ENCODE measurements around the gene INPP5A. TPM values are rescaled to one million over a fixed set of nuclear protein-coding genes. Genes with fewer than 3 reads are reported as not detected.

The INPP5A gene
- total and polyA plus RNA-seq, 9 of the 15 experiments (the other 6 are each of a cell fraction or from before 2014, with no cell fraction given), result 0.66 to 11.6 (median 7.7) TPM

DNA sequence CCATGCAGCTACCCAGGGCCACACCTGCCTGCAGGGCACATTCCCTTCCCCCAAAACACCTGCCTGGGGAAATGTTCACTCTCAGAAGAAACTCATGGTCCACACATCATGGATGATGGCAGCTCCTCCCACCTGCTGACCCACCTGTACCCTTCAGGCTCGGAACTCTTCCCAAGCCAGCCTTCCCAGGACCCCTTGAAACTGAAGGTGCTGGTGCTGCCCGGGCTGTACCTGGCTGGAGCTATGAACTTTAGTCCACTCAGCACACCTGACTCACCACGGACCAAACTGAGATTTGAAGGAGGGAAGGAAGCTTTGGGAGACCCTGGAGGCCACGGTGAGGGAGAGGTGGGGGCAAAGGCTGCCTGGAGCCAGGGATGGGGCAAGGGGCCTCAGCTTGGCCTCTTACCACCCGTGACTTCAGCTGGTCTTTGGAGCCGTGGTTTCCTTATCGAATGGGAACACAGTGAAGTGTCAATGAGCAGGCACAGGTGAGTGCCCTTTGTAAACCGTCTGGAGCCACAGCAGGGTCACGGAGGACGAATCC, 30.1 kb upstream of the INPP5A start (continued):
- TF ChIP-seq, protein P1, sequence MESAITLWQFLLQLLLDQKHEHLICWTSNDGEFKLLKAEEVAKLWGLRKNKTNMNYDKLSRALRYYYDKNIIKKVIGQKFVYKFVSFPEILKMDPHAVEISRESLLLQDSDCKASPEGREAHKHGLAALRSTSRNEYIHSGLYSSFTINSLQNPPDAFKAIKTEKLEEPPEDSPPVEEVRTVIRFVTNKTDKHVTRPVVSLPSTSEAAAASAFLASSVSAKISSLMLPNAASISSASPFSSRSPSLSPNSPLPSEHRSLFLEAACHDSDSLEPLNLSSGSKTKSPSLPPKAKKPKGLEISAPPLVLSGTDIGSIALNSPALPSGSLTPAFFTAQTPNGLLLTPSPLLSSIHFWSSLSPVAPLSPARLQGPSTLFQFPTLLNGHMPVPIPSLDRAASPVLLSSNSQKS (CRISPR knock-in tag; IDR thresholded peaks at IDR 0.05), result no peak

DNA sequence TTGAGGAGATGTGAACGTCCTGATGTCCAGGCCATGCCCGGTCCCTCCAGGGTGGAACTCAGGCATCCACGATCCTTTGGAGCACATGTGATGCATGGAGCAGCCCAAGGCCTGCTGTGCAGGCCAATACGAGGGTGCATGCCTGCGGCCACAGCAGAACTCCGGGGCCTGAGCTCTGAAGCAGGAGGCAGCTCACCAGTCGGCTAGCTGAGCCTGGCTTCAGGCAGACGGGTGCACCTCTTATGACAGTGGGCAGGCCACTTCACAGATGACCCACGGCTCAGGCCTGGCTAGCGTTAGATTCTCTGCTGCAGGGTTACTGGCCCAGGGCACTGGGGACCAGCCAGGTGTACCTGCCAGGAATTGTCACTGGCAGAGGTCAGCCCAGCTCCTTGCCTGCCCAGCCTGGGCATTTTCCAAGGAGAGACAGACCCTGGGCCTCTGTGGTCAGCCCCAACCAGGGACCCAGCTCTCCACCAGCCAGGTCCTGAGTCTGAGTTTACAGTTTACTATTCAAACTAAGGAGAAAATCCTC, 29.6 kb upstream of the INPP5A start:
- Histone ChIP-seq H2AFZ (ENCODE audit: low read depth, low read length) (no peak overlapping the region), H4K20me1 (replicated peaks; ENCODE audit: control insufficient read depth, insufficient read depth, low read length) (no peaks in the 10 kb centered on the region)

More for the DNA sequence above, 29.6 kb upstream of the INPP5A start:
- Histone ChIP-seq H3K9me3 (replicated peaks; ENCODE audit: control insufficient read depth, insufficient read depth, low read depth, low read length) (no peaks in the 10 kb centered on the region), H3K36me3 (ENCODE audit: control insufficient read depth, insufficient read depth, low read length) (no peaks in the 10 kb centered on the region), H3K9me1 (ENCODE audit: control insufficient read depth, insufficient read depth, low read length) (no peaks in the 10 kb centered on the region), H3K27me3 (ENCODE audit: control insufficient read depth in 2 of 2, insufficient read depth in 2 of 2, low read length in 2 of 2) (peaks cover 3 to 14% of the 10 kb centered on the region in 2 experiments; a peak in 3 of 5 replicates), H3K79me2 (ENCODE audit: control insufficient read depth, insufficient read depth, low read length) (no peaks in the 10 kb centered on the region), H3K27ac (ENCODE audit: extremely low read depth, low read depth, low read length) (no peak overlapping the region), H3K4me2 (ENCODE audit: insufficient read depth, low read length) (no peak overlapping the region), H3K9ac (ENCODE audit: insufficient read depth in 1 of 2, low read depth in 2 of 2, low read length in 2 of 2) (no peak overlapping the region), H3K4me3 (no peak overlapping the region), H3K4me1 (replicated peaks in 1 of 2; ENCODE audit: control insufficient read depth in 2 of 2, insufficient read depth in 2 of 2, low read length in 2 of 2) (peaks cover 0 to 9% of the 10 kb centered on the region in 2 experiments; a peak in 3 of 5 replicates)
- in situ Hi-C loops (cut with MboI), result no loop called here
- 20% methylated on average over 8 of the region's 10 CpGs for WGBS (ENCODE audit: insufficient coverage, low coverage, missing lambda C conversion rate)
- ChIA-PET POLR2A (no interaction called here), CTCF (ENCODE audit: low intra/inter-chr PET ratio) (no interaction called here)
- FAIRE-seq, result no peak
- DNase-seq (ENCODE audit: extremely low read depth in 1 of 4, low spot score in 3 of 4), result no peak
- TF ChIP-seq ZNF143 (CRISPR knock-in tag; IDR thresholded peaks at IDR 0.05), result no peak
- TF ChIP-seq, protein P2, sequence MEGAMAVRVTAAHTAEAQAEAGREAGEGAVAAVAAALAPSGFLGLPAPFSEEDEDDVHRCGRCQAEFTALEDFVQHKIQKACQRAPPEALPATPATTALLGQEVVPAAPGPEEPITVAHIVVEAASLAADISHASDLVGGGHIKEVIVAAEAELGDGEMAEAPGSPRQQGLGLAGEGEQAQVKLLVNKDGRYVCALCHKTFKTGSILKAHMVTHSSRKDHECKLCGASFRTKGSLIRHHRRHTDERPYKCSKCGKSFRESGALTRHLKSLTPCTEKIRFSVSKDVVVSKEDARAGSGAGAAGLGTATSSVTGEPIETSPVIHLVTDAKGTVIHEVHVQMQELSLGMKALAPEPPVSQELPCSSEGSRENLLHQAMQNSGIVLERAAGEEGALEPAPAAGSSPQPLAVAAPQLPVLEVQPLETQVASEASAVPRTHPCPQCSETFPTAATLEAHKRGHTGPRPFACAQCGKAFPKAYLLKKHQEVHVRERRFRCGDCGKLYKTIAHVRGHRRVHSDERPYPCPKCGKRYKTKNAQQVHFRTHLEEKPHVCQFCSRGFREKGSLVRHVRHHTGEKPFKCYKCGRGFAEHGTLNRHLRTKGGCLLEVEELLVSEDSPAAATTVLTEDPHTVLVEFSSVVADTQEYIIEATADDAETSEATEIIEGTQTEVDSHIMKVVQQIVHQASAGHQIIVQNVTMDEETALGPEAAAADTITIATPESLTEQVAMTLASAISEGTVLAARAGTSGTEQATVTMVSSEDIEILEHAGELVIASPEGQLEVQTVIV (CRISPR knock-in tag; IDR thresholded peaks at IDR 0.05; ENCODE audit: borderline replicate concordance), result no peak
- no peak for TF ChIP-seq NFE2L1 (tag; IDR thresholded peaks at IDR 0.05; ENCODE audit: borderline replicate concordance, low read depth)
- TF ChIP-seq ZNF76 (CRISPR knock-in tag; IDR thresholded peaks at IDR 0.05; ENCODE audit: borderline replicate concordance), result no peak
- TF ChIP-seq CHD2 (IDR thresholded peaks at IDR 0.05; ENCODE audit: low read depth, low read length), result no peak
- TF ChIP-seq, protein P3, sequence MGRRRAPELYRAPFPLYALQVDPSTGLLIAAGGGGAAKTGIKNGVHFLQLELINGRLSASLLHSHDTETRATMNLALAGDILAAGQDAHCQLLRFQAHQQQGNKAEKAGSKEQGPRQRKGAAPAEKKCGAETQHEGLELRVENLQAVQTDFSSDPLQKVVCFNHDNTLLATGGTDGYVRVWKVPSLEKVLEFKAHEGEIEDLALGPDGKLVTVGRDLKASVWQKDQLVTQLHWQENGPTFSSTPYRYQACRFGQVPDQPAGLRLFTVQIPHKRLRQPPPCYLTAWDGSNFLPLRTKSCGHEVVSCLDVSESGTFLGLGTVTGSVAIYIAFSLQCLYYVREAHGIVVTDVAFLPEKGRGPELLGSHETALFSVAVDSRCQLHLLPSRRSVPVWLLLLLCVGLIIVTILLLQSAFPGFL (CRISPR knock-in tag; IDR thresholded peaks at IDR 0.05), result no peak
- no peak for TF ChIP-seq ZNF282 (CRISPR knock-in tag; IDR thresholded peaks at IDR 0.05)
- no peak for TF ChIP-seq DNMT1 (IDR thresholded peaks at IDR 0.05)
- no peak for TF ChIP-seq HNRNPLL (IDR thresholded peaks at IDR 0.05; ENCODE audit: low read depth, low read length, poor library complexity, severe bottlenecking)
- TF ChIP-seq NUFIP1 (IDR thresholded peaks at IDR 0.05; ENCODE audit: partially characterized antibody), result no peak
- TF ChIP-seq ZNF695 (CRISPR knock-in tag; IDR thresholded peaks at IDR 0.05), result no peak
- no peak for TF ChIP-seq ZKSCAN8 (CRISPR knock-in tag; IDR thresholded peaks at IDR 0.05)
- TF ChIP-seq, protein P4, sequence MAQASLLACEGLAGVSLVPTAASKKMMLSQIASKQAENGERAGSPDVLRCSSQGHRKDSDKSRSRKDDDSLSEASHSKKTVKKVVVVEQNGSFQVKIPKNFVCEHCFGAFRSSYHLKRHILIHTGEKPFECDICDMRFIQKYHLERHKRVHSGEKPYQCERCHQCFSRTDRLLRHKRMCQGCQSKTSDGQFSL (CRISPR knock-in tag; IDR thresholded peaks at IDR 0.05), result no peak
- TF ChIP-seq, protein P4 (tag; IDR thresholded peaks at IDR 0.05), result no peak
- TF ChIP-seq STAT5A (IDR thresholded peaks at IDR 0.05; ENCODE audit: borderline replicate concordance, low read length), result no peak
- ATAC-seq, result no peak
- BruUV-seq (replicated peaks), result no TSS peak
- intact Hi-C loops (cut with micrococcal nuclease), result no loop called here

Measured in K562 (cell line).